Stimulated activated effector memory CD8-positive, alpha-beta T cell treated with anti-CD3 and anti-CD28 coated beads, Interleukin-12 subunit alpha, Interleukin-12 subunit beta, amount 100 ng/mL, for 72 hours (primary cell): Measurements from ENCODE around the gene PRKCB.
"Not testable (repeated sequence)": the region's sequence is repeated elsewhere in the genome, so short reads cannot be mapped to it uniquely, and the experiment has no call there.

Source experiments
- ATAC-seq: fragments of 150-1000 bp; cut with Tn5 transposase; 2 replicates; pipeline ENCODE4 v1.10.0; 2021
- DNase-seq, 2 donors: peaks; one replicate each; pipeline ENCODE4 v3.0.0; 2021 to 2022; ENCODE audit warnings: low spot score in 2 of 2
- H3K27ac Mint-ChIP-seq: one replicate; pipeline ENCODE4 v1.8.0; 2022; ENCODE audit warnings: mild to moderate bottlenecking, mixed read lengths
- H3K36me3 Mint-ChIP-seq: one replicate; pipeline ENCODE4 v1.8.0; 2022; ENCODE audit warnings: mild to moderate bottlenecking, mixed read lengths
- H3K4me1 Mint-ChIP-seq: one replicate; pipeline ENCODE4 v1.8.0; 2022; ENCODE audit warnings: mixed read lengths
- H3K4me3 Mint-ChIP-seq: one replicate; pipeline ENCODE4 v1.8.0; 2022; ENCODE audit warnings: mild to moderate bottlenecking, mixed read lengths
- H3K9me3 Mint-ChIP-seq: one replicate; pipeline ENCODE4 v1.8.0; 2022; ENCODE audit warnings: mixed read lengths

PRKCB gene

DNA sequence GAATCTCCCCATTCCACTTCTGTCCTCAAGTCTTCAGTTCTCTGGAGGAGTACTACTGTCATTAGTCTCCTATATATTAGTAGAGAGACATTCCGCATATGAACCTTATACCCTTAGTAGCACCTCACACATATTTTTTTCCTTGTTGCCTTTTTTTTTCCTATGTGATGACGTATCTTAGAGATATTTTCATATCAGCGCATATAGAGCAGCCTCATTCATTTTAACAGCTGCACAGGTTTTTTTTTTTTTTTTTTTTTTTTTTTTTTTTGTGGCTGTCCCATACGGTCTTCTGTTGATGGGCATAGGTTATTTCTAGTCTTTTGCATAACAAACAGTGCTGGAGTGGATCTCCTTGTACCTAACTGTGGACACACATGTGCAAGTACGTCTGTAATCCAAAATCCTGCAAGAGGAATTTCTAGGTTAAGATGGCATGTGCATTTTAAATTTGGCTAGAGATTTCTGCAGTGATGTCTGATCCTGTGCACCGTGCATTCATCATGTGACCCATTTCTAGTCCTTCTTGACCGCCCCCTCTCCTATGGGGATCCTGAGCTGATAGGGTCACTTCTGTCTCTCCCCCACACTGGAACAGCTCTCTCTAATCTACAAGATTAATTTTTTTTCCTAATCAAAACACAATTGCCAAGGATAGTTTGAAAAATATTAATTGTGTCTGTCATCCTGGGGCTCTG lies 64.8 kb downstream of the PRKCB start:
- H3K9me3 Mint-ChIP-seq: no peaks in the 10 kb centered on the region
- no peak overlapping the region for H3K27ac Mint-ChIP-seq
- H3K4me1 Mint-ChIP-seq: peaks cover 68% of the 10 kb centered on the region
- ATAC-seq (no peak), DNase-seq (no peak)
- H3K36me3 Mint-ChIP-seq: peaks cover 15% of the 10 kb centered on the region
- no peak overlapping the region for H3K4me3 Mint-ChIP-seq

- peak in 1 of 2 donors; percentile 33 for DNase-seq
- peaks cover 15% of the 10 kb centered on the region for H3K36me3 Mint-ChIP-seq
- H3K4me3 Mint-ChIP-seq: no peak overlapping the region
- no peak for ATAC-seq
- H3K9me3 Mint-ChIP-seq: no peaks in the 10 kb centered on the region
- H3K27ac Mint-ChIP-seq: no peak overlapping the region
- peaks cover 72% of the 10 kb centered on the region for H3K4me1 Mint-ChIP-seq
Observed at GRCh38 chr16:23901178-23902033, 65.6 kb downstream of the PRKCB start.

GRCh38 chr16:23902034-23902747 lies 66.4 kb downstream of the PRKCB start:
- H3K4me3 Mint-ChIP-seq: no peak overlapping the region
- DNase-seq: peak in 1 of 2 donors; percentile 2
- no peak for ATAC-seq
- no peak overlapping the region for H3K27ac Mint-ChIP-seq
- H3K4me1 Mint-ChIP-seq: peaks cover 70% of the 10 kb centered on the region
- H3K36me3 Mint-ChIP-seq: peaks cover 10% of the 10 kb centered on the region
- no peaks in the 10 kb centered on the region for H3K9me3 Mint-ChIP-seq

DNA sequence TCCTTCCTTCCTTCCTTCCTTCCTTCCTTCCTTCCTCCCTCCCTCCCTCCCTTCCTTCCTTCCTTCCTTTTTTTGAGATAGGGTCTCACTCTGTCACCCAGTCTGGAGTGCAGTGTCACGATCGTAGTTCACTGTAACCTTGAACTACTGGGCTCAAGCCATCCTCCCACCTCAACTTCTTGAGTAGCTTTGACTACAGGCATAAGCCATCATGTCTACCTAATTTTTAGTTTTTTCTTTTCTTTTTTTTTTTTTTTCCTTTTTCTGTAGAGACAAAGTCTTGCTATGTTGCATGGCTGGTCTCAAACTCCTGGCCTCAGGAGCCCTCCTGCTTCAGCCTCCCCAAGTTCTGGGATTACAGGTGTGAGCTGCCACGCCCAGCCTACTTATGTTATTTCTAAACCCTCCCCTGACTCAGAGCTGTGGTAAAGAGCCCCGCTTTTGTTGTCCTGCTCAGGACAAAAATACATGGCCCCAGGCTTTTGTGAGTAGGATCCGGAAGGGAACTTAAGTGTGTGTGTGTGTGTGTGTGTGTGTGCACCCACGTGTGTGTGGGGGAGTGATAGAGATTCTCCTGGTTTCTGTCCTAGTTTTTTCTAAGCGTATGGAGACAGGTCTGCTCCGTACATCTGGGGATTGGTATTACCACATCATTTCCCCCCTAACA lies 67.1 kb downstream of the PRKCB start:
- Mint-ChIP-seq H3K4me3 (no peak overlapping the region), H3K4me1 (peaks cover 73% of the 10 kb centered on the region), H3K27ac (no peak overlapping the region), H3K36me3 (peaks cover 3% of the 10 kb centered on the region), H3K9me3 (no peaks in the 10 kb centered on the region)
- ATAC-seq (no peak), DNase-seq (peak in 1 of 2 donors; percentile 43)

GRCh38 chr16:23905027-23905426 lies 69.2 kb downstream of the PRKCB start:
- DNase-seq: no peak
- Mint-ChIP-seq H3K36me3 (no peaks in the 10 kb centered on the region), H3K27ac (peak overlapping the region; percentile 23), H3K4me1 (peaks cover 84% of the 10 kb centered on the region), H3K9me3 (no peaks in the 10 kb centered on the region), H3K4me3 (no peak overlapping the region)
- no peak for ATAC-seq

DNA sequence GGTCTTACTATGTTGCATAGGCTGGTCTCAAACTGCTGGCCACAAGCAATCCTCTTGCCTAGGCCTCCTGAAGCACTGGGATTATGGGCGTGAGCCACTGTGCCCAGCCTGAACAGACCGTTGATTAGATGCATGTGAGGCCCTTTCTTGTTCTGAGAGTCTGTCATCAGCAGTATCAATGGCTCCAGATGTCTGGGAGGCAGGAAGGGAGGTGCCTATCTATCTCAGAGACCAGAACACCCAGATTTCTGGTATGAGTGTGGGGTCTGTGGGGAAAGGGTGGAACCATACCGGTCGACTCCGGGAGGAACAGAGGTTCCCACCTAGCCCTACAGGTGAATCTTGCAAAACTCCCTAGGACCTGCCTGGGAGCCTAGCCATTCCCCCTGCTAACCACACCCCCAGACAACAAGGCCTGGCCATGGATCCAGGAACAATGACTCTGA lies 71.7 kb downstream of the PRKCB start:
- no peak for ATAC-seq
- H3K9me3 Mint-ChIP-seq: no peaks in the 10 kb centered on the region
- no peak overlapping the region for H3K4me3 Mint-ChIP-seq
- no peaks in the 10 kb centered on the region for H3K36me3 Mint-ChIP-seq
- H3K4me1 Mint-ChIP-seq: peaks cover 75% of the 10 kb centered on the region
- peak in 1 of 2 donors; percentile 45 for DNase-seq
- peak overlapping the region; percentile 13 for H3K27ac Mint-ChIP-seq

GRCh38 chr16:23907903-23908302 lies 72.1 kb downstream of the PRKCB start:
- Mint-ChIP-seq H3K4me1 (peaks cover 71% of the 10 kb centered on the region), H3K4me3 (no peak overlapping the region)

DNA sequence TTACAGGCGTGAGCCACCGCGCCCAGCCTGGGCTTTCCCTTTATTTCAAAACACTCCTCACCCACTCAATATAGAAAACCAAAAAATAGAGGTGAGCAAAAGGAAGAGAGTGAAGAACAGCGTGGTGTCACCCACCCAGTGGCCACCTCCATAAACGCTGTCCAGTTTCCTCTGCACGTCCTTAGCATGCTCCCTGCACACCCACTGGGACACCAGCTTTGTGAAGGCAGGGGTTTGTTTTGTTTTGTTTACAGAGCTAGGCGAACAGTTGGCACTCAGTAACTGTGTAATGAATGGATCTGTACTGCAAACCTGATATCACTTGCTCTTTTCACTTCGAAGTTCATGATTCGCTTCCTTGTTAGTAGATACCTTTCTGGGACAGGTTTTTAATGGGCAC lies 73.0 kb downstream of the PRKCB start:
- Mint-ChIP-seq H3K36me3 (no peaks in the 10 kb centered on the region), H3K4me1 (peaks cover 71% of the 10 kb centered on the region), H3K27ac (no peak overlapping the region), H3K9me3 (no peaks in the 10 kb centered on the region), H3K4me3 (no peak overlapping the region)
- DNase-seq: peak in 1 of 2 donors; percentile 40
- no peak for ATAC-seq

More at GRCh38 chr16:23907903-23908302, 72.1 kb downstream of the PRKCB start:
- DNase-seq: peak in 1 of 2 donors; percentile 30
- no peak for ATAC-seq
- Mint-ChIP-seq H3K27ac (peak overlapping the region; percentile 13), H3K36me3 (no peaks in the 10 kb centered on the region), H3K9me3 (no peaks in the 10 kb centered on the region)

GRCh38 chr16:23909792-23910418 lies 74.1 kb downstream of the PRKCB start:
- H3K9me3 Mint-ChIP-seq: no peaks in the 10 kb centered on the region
- H3K36me3 Mint-ChIP-seq: no peaks in the 10 kb centered on the region
- ATAC-seq (no peak), DNase-seq (peak in 1 of 2 donors; percentile 29)
- H3K27ac Mint-ChIP-seq: peak overlapping the region; percentile 20
- peaks cover 74% of the 10 kb centered on the region for H3K4me1 Mint-ChIP-seq
- no peak overlapping the region for H3K4me3 Mint-ChIP-seq

DNA sequence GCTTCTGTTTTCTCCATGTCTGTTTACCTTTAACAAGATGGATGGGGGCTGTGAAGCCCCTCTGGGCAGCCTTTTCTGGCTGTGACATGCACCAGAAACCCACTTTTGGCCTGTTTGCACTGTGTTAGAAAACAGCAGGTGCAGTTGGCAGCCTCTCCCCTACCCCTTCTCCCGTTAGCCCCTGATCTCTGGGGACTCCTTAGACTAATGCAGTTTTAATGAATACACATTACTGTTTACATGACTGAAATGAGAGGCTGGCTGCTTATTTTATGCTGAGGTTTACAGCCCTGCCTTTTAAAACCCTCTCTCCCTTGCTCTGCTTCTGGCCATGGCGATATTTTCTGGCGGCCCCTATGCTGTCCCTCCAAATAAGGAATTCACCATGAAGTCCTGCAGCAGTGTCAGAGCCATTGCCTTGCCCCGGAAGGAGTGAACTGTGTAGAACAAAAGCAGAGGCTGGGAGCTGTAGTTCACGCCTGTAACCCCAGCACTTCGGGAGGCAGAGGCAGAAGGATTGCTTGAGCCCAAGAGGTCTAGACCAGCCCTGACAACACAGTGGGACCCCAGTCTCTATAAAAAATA lies 79.3 kb downstream of the PRKCB start:
- Mint-ChIP-seq H3K36me3 (peaks cover 6% of the 10 kb centered on the region), H3K27ac (no peak overlapping the region), H3K4me1 (peaks cover 47% of the 10 kb centered on the region), H3K4me3 (no peak overlapping the region), H3K9me3 (no peaks in the 10 kb centered on the region)
- no peak for ATAC-seq
- peak in 1 of 2 donors; percentile 34 for DNase-seq

GRCh38 chr16:23916552-23916951 lies 80.8 kb downstream of the PRKCB start:
- H3K4me3 Mint-ChIP-seq, DNase-seq, H3K36me3 Mint-ChIP-seq, H3K27ac Mint-ChIP-seq, H3K9me3 Mint-ChIP-seq, ATAC-seq: not testable (repeated sequence)
- H3K4me1 Mint-ChIP-seq: peaks cover 53% of the 10 kb centered on the region

GRCh38 chr16:23917621-23918020 lies 81.8 kb downstream of the PRKCB start:
- Mint-ChIP-seq H3K9me3 (peaks cover 2% of the 10 kb centered on the region), H3K4me1 (peaks cover 63% of the 10 kb centered on the region), H3K4me3 (peak overlapping the region; percentile 13), H3K27ac (peak overlapping the region; percentile 85), H3K36me3 (peaks cover 6% of the 10 kb centered on the region)
- ATAC-seq: peak; percentile 78
- DNase-seq: peak in 1 of 2 donors; percentile 58

DNA sequence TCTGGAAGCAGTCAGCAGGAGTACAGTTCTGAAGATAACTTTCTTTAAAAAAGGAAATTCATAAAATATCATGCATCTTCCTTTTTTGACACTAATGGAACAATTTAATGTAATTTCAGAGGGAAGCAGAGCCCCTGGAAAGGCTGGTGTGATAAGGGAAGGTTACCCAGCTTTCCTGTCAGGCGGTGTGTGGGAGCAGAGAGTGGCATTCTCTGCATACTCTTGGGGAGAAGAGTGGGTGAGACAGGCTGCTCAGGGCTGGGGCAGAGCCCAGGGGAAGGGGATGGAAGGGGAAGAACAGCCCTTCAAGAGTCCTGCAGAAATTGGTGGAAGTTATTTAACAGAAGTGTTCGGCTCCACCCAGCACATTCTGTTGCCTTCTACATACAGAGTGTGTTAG lies 84.7 kb downstream of the PRKCB start:
- Mint-ChIP-seq H3K9me3 (peaks cover 2% of the 10 kb centered on the region), H3K36me3 (peaks cover 6% of the 10 kb centered on the region), H3K27ac (no peak overlapping the region), H3K4me3 (no peak overlapping the region), H3K4me1 (peaks cover 56% of the 10 kb centered on the region)
- ATAC-seq (no peak), DNase-seq (peak in 1 of 2 donors; percentile 35)

DNA sequence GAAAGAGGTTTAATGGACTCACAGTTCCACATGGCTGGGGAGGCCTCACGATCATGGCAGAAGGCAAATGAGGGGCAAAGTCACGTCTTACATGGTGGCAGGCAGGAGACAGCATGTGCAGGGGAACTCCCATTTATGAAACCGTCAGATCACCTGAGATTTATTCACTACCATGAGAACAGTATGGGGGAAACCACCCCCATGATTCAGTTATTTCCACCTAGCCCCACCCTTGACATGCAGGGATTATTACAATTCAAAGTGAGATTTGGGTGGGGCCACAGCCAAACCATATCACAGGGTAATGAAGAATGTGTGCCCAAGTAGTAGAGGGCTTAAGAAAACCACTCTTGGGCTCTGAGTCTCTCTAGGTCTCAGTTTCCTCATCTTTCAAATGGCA lies 85.1 kb downstream of the PRKCB start:
- Mint-ChIP-seq H3K27ac (no peak overlapping the region), H3K9me3 (peaks cover 2% of the 10 kb centered on the region), H3K36me3 (peaks cover 6% of the 10 kb centered on the region), H3K4me3 (no peak overlapping the region), H3K4me1 (peaks cover 56% of the 10 kb centered on the region)
- ATAC-seq: no peak
- peak in 1 of 2 donors; percentile 45 for DNase-seq
